NCI-H1417 treated with DMSO at 0.1 percent for 48 hours (cell line): ENCODE data around the gene MAP3K5.

ENCODE experiments used
- DNase-seq: peaks from one replicate; lab custom pipeline; 2025; lab: John Stamatoyannopoulos, UW

MAP3K5 gene

GRCh38 chr6:136511926-136512325, 280.4 kb downstream of the MAP3K5 start:
- DNase-seq: no peak

GRCh38 chr6:136511397-136511796, 280.9 kb downstream of the MAP3K5 start:
- DNase-seq: no peak

- DNase-seq: no peak
Observed at GRCh38 chr6:136510782-136511181, 281.5 kb downstream of the MAP3K5 start.

GRCh38 chr6:136510299-136510698, 282.0 kb downstream of the MAP3K5 start:
- no peak for DNase-seq

- no peak for DNase-seq
Observed at GRCh38 chr6:136508725-136509392, 283.4 kb downstream of the MAP3K5 start.
